GM18526 (cell line): ENCODE results near the gene IGSF3.

Source experiments
- POLR2A ChIP-seq: IDR thresholded peaks from 3 replicates; pipeline ENCODE4 v1.6.1; 2011; ENCODE audit not compliant: insufficient read length; ENCODE audit errors: extremely low read depth

IGSF3 gene

DNA sequence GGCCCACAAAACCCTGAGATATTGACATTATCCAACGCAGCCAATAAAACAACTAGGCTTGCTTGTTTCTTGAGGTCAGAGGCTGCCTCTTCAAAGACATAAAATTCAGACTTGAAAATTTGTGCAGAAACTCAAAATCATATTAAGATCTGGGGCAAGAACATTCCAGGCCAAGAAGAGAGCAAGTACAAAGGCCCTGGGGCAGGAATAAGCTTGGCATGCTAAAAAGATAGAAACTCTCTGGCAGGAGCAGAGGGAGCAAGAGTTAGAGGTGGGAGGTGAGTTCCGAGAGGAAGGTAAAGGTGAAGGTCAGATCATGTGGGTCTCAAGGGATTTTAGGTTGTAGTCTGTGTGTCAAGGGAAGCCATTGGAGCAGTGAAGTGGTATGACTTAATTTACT lies 8.8 kb upstream of the IGSF3 start:
- no peak for TF ChIP-seq POLR2A

DNA sequence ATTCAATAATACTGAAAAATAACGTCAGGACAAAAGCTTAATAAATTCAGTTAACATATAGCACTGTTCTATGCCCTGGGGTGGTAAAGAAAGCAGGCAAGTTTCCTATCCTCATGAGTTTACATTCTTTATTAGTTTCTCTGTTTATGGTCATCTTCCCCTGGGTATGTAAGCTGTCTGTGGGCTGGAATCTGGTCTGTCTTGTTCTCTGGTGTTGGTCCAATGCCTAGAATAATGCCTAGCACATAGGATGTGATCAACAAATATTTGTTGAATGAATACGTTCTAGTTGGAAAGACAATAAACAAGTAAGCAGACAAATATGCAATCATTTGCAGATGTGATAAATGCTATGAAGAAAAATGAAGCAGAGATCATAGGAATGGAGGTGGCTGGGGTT lies 7.2 kb upstream of the IGSF3 start:
- no peak for TF ChIP-seq POLR2A

DNA sequence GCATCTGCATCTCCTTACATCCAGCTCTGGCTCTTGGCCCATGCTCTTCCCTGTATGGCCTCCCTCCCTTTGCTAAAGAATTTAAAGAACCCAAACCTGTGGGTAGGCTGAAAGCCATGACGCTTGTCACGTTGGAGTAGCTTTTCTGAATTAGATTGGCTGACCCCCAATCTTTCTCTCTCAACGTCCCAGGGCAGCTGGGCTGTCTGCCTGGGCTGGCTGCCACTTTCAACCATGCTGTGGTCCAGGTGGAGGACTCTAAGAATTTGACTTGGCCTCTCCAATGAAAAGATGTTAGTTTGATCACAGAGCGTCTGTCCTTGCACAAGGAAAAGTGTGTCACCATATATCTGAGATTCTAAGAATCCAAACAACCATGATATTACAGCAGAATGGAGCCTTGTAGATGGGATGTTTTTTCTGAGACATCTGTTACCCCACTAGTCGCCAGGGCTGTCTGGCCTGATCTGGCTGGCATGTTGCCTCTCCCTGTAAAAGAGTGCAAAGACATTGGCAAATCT lies 6.5 kb upstream of the IGSF3 start:
- TF ChIP-seq POLR2A: no peak

DNA sequence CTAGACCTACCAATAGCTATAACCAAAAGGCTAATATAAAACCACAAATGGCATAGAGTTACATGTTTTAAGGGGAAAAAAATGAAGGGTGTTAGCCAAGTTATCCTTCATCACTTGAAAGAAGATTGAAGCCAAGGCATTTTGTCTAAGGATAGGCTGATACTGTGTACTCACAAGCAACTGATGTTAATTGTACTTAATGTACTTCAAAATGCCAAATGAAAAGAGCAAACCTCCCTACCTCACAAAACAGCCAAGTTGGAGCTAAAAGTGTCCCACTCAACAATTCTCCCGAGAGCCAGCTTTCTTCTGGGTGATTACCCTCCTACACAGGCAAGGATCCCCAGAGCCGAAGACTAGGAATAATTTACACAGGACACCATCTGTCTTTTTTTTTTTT lies 4.4 kb upstream of the IGSF3 start:
- TF ChIP-seq POLR2A: no peak

DNA sequence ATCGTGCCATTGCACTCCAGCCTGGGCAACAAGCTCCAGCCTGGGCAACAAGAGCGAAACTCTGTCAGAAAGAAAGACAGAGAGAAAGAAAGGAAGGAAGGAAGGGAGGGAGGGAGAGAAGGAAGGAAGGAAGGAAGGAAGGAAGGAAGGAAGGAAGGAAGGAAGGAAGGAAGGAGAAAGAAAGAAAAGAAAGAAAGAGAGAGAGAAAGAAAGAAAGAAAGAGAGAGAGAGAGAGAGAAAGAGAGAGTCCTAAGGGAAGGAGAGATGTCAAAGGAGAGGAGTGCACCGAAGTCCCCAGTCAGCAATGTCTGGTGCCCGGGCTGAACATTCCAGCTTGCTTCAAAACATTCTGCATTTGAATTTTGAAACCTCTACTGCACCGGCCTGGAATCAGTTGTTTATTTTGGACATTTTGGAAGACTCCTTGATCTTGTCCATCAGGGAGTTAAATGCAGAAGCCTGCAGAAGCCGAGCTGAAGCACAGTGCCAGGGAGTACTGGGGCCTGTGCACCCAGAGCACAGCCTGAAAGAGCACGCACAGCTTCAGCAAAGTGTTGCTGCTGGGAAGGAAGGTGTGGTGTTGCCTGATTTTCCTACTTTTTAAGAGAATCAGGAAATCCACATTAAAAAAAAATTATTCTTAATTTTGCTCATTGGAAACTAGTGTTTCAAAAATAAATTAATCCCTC lies 3.7 kb upstream of the IGSF3 start:
- TF ChIP-seq POLR2A: no peak

DNA sequence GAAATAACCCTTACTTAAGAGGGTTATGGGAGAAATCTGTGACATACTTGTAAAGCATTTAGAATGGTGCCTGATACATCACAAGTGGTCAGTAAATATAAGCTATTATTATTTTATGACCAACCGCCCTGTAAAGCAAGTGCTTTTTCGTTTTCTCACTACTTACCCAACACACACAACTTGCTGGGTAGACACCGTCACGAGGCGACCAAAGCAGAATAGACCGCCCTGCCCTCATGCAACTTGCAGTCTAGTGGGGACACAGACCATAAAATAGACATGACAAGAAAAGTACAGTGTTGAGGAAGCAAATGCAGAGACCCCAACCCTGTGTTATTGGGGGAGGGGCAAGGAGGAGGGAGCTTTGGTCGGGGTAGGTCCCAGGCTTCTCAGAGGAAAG lies 744 bp upstream of the IGSF3 start:
- no peak for TF ChIP-seq POLR2A

DNA sequence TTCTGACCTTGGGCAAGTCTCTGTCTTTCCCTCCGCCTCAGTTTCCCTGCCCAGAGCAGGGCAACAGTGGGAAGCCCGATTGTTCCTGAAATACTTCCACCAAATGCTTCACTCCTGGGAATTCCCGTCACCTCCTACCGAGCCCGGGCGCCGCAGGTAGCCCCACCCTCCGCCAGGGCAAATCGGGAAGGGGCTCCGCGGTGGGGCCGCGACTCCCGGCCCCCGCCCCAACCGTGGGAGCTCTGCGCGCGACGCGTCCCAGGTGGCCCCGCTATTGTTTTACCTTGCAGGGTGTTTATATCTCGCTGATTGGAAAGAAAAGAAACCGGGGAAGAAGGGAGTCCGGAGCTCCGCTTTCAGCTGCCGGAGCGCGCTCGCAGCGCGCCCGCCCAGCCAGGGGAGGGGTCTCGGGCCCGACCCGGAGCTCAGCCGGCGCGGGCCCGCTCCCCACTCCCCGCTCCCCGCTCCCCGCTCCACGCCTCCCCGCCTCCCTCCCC lies 407 bp downstream of the IGSF3 start:
- no peak for TF ChIP-seq POLR2A

DNA sequence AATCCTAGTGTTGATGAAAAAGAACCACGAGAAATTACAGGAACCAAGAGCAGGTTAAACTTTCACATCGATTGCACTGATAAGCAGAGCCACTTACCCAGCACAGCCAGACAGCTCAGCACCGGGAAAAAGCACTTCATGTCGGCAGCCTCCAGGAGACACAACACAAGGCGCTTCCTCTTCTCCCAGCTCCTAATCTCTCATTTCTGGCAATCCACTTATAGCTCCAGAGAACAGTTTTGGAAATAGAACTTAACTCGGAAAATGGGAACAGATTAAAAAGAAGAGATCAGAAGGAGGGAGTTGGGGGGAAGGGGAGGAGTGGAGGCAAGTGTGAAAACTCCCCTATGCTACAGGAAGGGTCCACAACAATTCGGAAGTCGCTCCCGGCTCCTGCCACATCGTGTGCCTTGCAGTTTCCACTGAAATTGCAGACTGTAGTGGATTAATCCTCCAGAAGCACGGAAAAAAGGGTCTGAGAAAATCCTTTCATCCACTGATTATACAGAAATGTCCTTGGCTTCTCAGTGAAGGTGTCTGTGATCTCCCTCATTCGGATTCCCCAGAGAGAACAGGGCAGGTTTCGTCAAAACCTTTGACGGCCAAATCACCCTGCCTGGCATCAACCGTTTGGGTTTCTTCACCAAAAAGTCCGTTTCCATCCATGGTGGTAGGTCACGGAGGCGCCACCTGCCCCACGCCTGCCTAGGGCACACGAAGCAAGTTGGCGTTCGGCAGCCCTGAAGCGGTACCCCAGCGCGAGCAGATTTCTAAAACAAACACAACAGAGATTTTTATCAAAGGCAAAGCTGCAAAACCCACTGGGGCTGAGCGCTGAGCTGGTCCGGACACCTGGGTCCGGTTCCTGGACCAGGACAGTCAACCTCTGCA lies 1.1 kb downstream of the IGSF3 start:
- no peak for TF ChIP-seq POLR2A

DNA sequence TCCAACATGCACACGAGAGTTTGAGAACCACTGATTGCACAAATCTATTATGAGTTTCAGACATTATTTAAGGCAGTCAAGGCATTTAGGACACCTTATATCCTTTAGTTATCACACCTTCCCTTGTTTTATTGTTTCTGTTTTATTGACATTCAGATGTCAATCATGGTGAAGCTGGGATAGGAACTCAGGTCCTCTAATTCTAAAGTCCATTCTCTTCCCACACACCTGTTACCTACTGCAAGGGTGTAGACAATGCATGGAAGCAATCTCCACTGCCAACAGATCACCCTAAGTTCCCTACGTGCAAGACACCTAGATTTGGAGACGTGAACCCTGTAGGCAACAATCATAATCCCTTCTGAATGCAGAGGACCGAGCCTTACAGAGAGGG lies 2.6 kb downstream of the IGSF3 start:
- TF ChIP-seq POLR2A: no peak

DNA sequence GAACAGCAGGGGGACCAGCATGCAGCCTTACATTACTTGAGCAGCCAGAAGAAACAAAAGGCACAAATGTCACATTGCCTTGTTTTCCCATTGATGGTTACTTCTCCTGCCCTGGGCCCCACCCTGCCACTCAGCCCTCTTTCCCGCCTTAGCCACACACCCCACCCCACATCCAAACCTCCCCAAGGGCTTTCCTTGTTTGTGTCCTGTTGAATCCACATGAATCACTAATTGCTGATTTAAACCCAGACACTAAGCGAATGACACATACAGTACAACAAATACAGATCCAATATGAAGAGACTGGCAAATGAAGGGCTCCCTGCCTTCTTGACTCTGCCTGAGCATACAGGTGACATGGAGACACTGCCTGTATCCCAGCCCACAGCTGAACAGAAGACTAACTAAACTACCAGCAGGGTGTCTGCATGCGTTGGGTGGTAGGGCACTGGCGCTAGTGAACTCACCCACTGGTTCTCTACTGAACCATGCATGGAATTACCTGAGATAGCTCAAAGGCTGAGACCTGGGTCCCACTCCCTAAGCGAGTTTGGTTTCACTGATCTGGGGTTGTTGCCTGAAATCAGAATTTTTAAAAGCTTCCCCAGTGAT lies 3.1 kb downstream of the IGSF3 start:
- no peak for TF ChIP-seq POLR2A

DNA sequence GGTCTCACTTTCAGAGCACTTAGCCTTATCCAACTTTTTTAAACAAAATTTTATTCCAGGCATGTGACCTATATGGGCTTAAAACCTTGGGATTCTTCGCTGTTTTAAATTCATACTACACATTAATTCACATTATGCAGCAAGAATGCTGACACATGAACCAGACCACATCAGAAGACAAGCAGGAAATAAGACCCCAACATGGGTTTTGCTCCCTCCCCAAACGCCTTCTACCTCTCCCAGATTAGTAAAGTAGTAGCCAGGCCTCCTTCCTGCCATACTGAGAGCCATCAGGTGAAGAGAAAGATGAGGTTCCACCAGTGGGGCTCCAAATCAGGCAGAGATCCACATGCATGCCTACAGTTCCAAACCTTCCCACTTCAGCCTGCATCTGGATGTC lies 3.7 kb downstream of the IGSF3 start:
- TF ChIP-seq POLR2A: no peak

DNA sequence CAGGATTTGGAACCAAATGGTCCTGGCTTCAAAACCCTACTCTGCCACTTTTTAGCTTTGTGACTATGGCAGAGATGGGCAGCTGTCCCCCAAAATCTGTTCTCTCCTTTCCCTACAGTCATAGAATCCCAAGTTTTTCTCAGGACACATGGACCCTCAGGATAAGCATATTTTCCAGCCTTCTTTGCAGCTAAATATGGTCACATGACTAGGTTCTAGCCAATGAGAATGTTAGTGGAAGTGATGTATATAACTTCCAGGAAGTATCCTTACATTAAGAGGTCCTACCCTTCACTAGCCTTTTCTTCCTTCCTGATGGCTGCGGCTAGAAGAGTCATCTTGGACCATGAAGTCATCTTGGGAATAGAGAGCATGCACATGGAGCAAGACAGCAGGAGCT lies 5.9 kb downstream of the IGSF3 start:
- TF ChIP-seq POLR2A: no peak

DNA sequence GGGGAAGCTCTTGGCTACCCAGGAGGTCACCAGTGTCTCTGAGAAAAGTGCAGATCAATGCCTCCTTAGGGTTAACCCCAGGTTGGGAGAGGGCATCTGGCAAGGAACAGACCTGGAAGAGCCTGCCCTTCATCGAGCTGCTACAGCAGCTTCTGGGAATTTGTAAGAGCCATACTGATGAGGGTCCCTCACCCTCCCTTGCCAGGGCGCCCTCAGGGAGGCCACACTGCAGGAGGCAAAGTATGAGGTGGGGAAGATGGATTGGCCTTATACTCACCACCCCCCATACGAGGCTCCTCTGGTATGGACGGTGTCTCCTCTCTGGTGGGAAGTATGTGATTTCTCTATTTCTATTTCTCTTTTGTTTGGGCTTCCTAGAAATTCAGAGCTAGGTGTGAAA lies 13.2 kb downstream of the IGSF3 start:
- TF ChIP-seq POLR2A: no peak

DNA sequence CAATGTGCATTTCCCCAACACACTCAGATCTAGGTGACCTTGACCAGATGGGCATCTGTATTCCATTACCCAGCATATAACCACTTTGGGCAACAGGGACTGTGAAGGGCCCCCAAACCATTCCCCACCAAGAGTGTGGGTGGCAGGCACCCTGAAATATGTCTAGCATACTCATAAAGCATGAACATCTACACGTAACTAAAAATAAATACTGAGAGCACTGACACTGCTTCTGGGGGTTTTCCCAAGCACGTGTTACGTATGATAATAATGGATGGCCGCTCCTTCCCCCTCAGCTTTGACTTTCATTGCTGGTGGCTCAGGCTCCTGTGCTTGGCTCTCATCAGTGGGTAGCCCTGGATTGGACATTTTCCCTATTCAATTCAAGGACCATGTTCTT lies 39.1 kb downstream of the IGSF3 start:
- TF ChIP-seq POLR2A: no peak

DNA sequence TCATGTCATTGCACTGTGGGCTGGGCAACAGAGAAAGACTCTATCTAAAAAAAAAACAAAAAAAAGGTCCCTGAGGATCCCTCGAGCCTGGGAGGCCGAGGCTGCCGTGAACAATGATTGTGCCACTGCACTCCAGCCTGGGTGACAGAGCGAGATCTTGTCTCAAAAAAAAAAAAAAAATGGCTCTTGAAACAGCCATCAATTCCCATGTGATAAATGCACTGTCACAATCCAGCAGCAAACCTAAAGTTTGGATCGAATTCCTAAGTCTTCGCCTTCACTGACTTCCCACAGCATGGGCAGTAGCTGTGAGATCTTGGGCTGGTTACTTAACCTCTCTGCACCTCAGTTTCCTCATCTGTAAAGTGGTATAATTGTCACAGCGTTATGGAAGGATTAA lies 43.5 kb downstream of the IGSF3 start:
- no peak for TF ChIP-seq POLR2A

DNA sequence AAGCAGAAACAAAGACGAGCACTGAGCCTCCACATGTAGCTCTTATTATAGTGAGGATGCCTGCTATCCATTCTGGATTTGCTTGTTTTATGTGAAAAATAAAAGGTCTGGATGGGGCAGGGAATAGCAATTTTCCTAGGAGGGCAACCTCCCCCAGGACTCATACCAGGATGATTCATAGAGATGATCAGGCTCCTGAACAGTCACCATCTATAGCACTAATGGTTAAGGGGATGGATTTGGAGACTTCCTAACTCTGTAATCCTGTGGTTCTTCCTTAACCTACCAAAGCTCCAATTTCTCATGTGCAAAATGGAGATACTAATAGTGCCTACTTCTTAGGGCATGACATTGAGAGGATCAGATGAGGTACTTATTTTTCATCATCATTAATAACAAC lies 62.2 kb downstream of the IGSF3 start:
- no peak for TF ChIP-seq POLR2A
